B cell (primary cell): ENCODE data around the gene CADM1. TPM values are rescaled to one million over a fixed set of nuclear protein-coding genes. Genes with fewer than 3 reads are reported as not detected.

Experiments used
- ATAC-seq: fragments of 200-7000 bp; cut with Tn5 transposase; one replicate; pipeline ENCODE4 v1.10.0; 2021; ENCODE audit warnings: low read depth, mild to moderate bottlenecking, moderate number of reproducible peaks, moderate library complexity
- CTCF ChIA-PET: fragments of 350-600 bp; sonication (Branson Sonifier 250); formaldehyde crosslinking; loops from one replicate; lab custom pipeline; 2021; ENCODE audit warnings: antibody characterized with exemption, inconsistent platforms; lab: Charles Lee
- POLR2A ChIA-PET: fragments of 350-600 bp; sonication (Branson Sonifier 250); formaldehyde crosslinking; loops from one replicate; lab custom pipeline; 2021; ENCODE audit warnings: antibody characterized with exemption; lab: Charles Lee
- DNase-seq: peaks from one replicate; pipeline ENCODE4 v3.0.0; 2013
- H2AFZ ChIP-seq: 2 replicates; pipeline ENCODE4 v1.6.1; 2012; ENCODE audit warnings: mild to moderate bottlenecking, low read depth, low read length; ENCODE audit not compliant: insufficient read depth, poor library complexity, severe bottlenecking
- H3K27ac ChIP-seq, 2 donors: 1 replicate in 1 of 2; 2 replicates in 1 of 2; pipeline ENCODE4 v1.5.1; 2012 to 2013; ENCODE audit warnings: low read length in 2 of 2, mild to moderate bottlenecking in 2 of 2, moderate library complexity in 1 of 2
- H3K27me3 ChIP-seq, 4 experiments: fragments of 200-600 bp in 1 of 4; sonication (generic) in 1 of 4; replicated peaks in 1 of 4; 1 replicate in 2 of 4; 2 replicates in 2 of 4; pipeline versions ENCODE4 v1.6.1 to v1.7.0; 2013 to 2016; ENCODE audit warnings: low read length in 3 of 4, mild to moderate bottlenecking in 2 of 4, mixed read lengths in 1 of 4, moderate library complexity in 1 of 4; ENCODE audit not compliant: insufficient read depth in 4 of 4, control insufficient read depth in 3 of 4; ENCODE audit errors: control extremely low read depth in 1 of 4
- H3K36me3 ChIP-seq, 2 experiments: replicated peaks in 1 of 2; 1 replicate in 1 of 2; 2 replicates in 1 of 2; pipeline versions ENCODE4 v1.6.1 to v1.7.1; 2013; ENCODE audit warnings: low read length in 1 of 2; ENCODE audit not compliant: insufficient read depth in 2 of 2, control insufficient read depth in 1 of 2; ENCODE audit errors: control extremely low read depth in 1 of 2, extremely low read depth in 1 of 2
- H3K4me1 ChIP-seq, 2 donors: fragments of 200-600 bp in 1 of 2; sonication (generic) in 1 of 2; 1 replicate in 1 of 2; 2 replicates in 1 of 2; pipeline versions ENCODE4 v1.5.1 to v1.6.1; 2013 to 2017; ENCODE audit warnings: low read length in 2 of 2; ENCODE audit not compliant: control insufficient read depth in 2 of 2, insufficient read depth in 2 of 2
- H3K4me2 ChIP-seq: replicated peaks from 2 replicates; pipeline ENCODE3; 2012; ENCODE audit warnings: mild to moderate bottlenecking, low read depth, low read length; ENCODE audit not compliant: poor library complexity, severe bottlenecking
- H3K4me3 ChIP-seq, 5 experiments: fragments of 200-600 bp in 1 of 5; sonication (generic) in 1 of 5; 1 replicate in 3 of 5; 2 replicates in 2 of 5; pipeline versions ENCODE4 v1.5.1 to v1.7.0; 2011 to 2016; ENCODE audit warnings: low read length in 4 of 5, mild to moderate bottlenecking in 4 of 5, low read depth in 2 of 5, control low read depth in 1 of 5, moderate library complexity in 1 of 5; ENCODE audit not compliant: insufficient read depth in 1 of 5; ENCODE audit errors: control extremely low read depth in 1 of 5, extremely low read depth in 1 of 5
- H3K79me2 ChIP-seq: fragments of 200-600 bp; sonication (generic); one replicate; pipeline ENCODE4 v1.6.0; 2016; ENCODE audit warnings: low read length; ENCODE audit not compliant: control insufficient read depth, insufficient read depth
- H3K9ac ChIP-seq: fragments of 200-600 bp; sonication (generic); 2 replicates; pipeline ENCODE4 v1.6.1; 2017; ENCODE audit warnings: mild to moderate bottlenecking, low read length, moderate library complexity
- H3K9me3 ChIP-seq, 3 donors: one replicate each; pipeline versions ENCODE4 v1.6.1 to v1.7.1; 2013; ENCODE audit warnings: low read length in 2 of 3; ENCODE audit not compliant: control insufficient read depth in 2 of 3, insufficient read depth in 1 of 3; ENCODE audit errors: control extremely low read depth in 1 of 3
- H4K20me1 ChIP-seq: 2 replicates; pipeline ENCODE4 v1.6.0; 2012; ENCODE audit warnings: mild to moderate bottlenecking, low read length; ENCODE audit not compliant: insufficient read depth, control insufficient read depth, poor library complexity, severe bottlenecking
- H3K27ac Mint-ChIP-seq: one replicate; pipeline ENCODE4 v1.8.0; 2021; ENCODE audit warnings: mixed read lengths
- H3K27me3 Mint-ChIP-seq: one replicate; pipeline ENCODE4 v1.8.0; 2021; ENCODE audit warnings: mixed read lengths
- H3K4me1 Mint-ChIP-seq: one replicate; pipeline ENCODE4 v1.8.0; 2021; ENCODE audit warnings: mixed read lengths
- H3K4me3 Mint-ChIP-seq: one replicate; pipeline ENCODE4 v1.8.0; 2021; ENCODE audit warnings: mixed read lengths
- H3K9me3 Mint-ChIP-seq: one replicate; pipeline ENCODE4 v1.8.0; 2022; ENCODE audit warnings: mixed read lengths; ENCODE audit not compliant: insufficient read depth
- EZH2 ChIP-seq: IDR thresholded peaks from 2 replicates; pipeline ENCODE4 v1.6.1; 2012; ENCODE audit warnings: borderline replicate concordance, low read depth, mild to moderate bottlenecking, moderate library complexity, low read length; ENCODE audit not compliant: insufficient read depth, poor library complexity, severe bottlenecking
- WGBS: methylation state at CpG from one replicate; pipeline ENCODE4 v1.1.5; 2013; ENCODE audit warnings: missing lambda C conversion rate; ENCODE audit not compliant: insufficient coverage; 5-methylcytosine and 5-hydroxymethylcytosine counted together
- intact Hi-C: fragments of 100-400 bp; cut with micrococcal nuclease; formaldehyde crosslinking; loops from one replicate; pipeline ENCODE4 v1.10.0; 2022
- polyA plus RNA-seq: library from polyadenylated mRNA; depleted of rRNA; stranded (reverse); fragments of >200 nt; gene quantifications from 2 replicates; pipeline ENCODE4 v1.2.3, GENCODE V29; 2012
- total RNA-seq, 2 donors: library from RNA; stranded (reverse); fragments of 120-200 nt in 1 of 2; gene quantifications; 1 replicate in 1 of 2; 2 replicates in 1 of 2; pipeline versions ENCODE4 v1.2.3 to v1.2.4, GENCODE V29; 2013 to 2022
- TF ChIP-seq, protein P1 (sequence below): fragments of 200-600 bp; IDR thresholded peaks from one replicate; pipeline ENCODE4 v1.8.0; 2022; ENCODE audit warnings: antibody characterized with exemption, mild to moderate bottlenecking

The CADM1 gene
- total and polyA plus RNA-seq, 2 donors (not counting 1 experiment from before 2014, with no cell fraction given), result 0.43 to 0.49 TPM

- Mint-ChIP-seq H3K27me3 (peaks cover 31% of the 10 kb centered on the region), H3K9me3 (no peaks in the 10 kb centered on the region), H3K4me1 (peaks cover 7% of the 10 kb centered on the region), H3K4me3 (no peak overlapping the region), H3K27ac (no peak overlapping the region)
- H3K27ac ChIP-seq, result no peak overlapping the region
- H3K9ac ChIP-seq, result no peak overlapping the region
- ChIA-PET POLR2A (no interaction called here), CTCF (no interaction called here)
- WGBS, result 35% methylated on average over 4 of the region's 8 CpGs
- TF ChIP-seq, protein P1, sequence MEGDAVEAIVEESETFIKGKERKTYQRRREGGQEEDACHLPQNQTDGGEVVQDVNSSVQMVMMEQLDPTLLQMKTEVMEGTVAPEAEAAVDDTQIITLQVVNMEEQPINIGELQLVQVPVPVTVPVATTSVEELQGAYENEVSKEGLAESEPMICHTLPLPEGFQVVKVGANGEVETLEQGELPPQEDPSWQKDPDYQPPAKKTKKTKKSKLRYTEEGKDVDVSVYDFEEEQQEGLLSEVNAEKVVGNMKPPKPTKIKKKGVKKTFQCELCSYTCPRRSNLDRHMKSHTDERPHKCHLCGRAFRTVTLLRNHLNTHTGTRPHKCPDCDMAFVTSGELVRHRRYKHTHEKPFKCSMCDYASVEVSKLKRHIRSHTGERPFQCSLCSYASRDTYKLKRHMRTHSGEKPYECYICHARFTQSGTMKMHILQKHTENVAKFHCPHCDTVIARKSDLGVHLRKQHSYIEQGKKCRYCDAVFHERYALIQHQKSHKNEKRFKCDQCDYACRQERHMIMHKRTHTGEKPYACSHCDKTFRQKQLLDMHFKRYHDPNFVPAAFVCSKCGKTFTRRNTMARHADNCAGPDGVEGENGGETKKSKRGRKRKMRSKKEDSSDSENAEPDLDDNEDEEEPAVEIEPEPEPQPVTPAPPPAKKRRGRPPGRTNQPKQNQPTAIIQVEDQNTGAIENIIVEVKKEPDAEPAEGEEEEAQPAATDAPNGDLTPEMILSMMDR, result no peak
- TF ChIP-seq EZH2, result no peak
- peaks cover 0 to 51% (median 43%) of the 10 kb centered on the region in 4 experiments for H3K27me3 ChIP-seq
- H3K4me1 ChIP-seq, result peaks cover 18 to 31% of the 10 kb centered on the region in 2 donors
- H3K79me2 ChIP-seq, result no peaks in the 10 kb centered on the region
- no peak overlapping the region for H3K4me2 ChIP-seq
- intact Hi-C loops, result no loop called here
- H3K9me3 ChIP-seq, result peaks cover 0 to 32% (median 2%) of the 10 kb centered on the region in 3 donors
- H3K36me3 ChIP-seq, result no peaks in the 10 kb centered on the region
- H2AFZ ChIP-seq, result no peak overlapping the region
- H4K20me1 ChIP-seq, result no peaks in the 10 kb centered on the region
- no peak overlapping the region for H3K4me3 ChIP-seq
- no peak for DNase-seq
- no peak for ATAC-seq
Measured at GRCh38 chr11:115501502-115501892, 2.7 kb downstream of the CADM1 start.

- Histone ChIP-seq H4K20me1 (no peaks in the 10 kb centered on the region), H3K27me3 (peaks cover 0 to 45% (median 41%) of the 10 kb centered on the region in 4 experiments), H3K36me3 (no peaks in the 10 kb centered on the region), H3K4me2 (no peak overlapping the region), H3K27ac (no peak overlapping the region), H3K9ac (no peak overlapping the region), H3K4me1 (peaks cover 18 to 31% of the 10 kb centered on the region in 2 donors), H2AFZ (no peak overlapping the region), H3K9me3 (peaks cover 0 to 27% (median 2%) of the 10 kb centered on the region in 3 donors), H3K4me3 (no peak overlapping the region), H3K79me2 (no peaks in the 10 kb centered on the region)
- no peak overlapping the region for H3K27ac Mint-ChIP-seq
- intact Hi-C loops, result no loop called here
- 31% methylated on average over 6 of the region's 14 CpGs for WGBS
- TF ChIP-seq, protein P1, result no peak
- TF ChIP-seq EZH2, result no peak
- no peaks in the 10 kb centered on the region for H3K9me3 Mint-ChIP-seq
- ChIA-PET CTCF (no interaction called here), POLR2A (no interaction called here)
- no peak for DNase-seq
- H3K27me3 Mint-ChIP-seq, result peaks cover 32% of the 10 kb centered on the region
- no peak for ATAC-seq
- H3K4me3 Mint-ChIP-seq, result no peak overlapping the region
- peaks cover 7% of the 10 kb centered on the region for H3K4me1 Mint-ChIP-seq
Measured at GRCh38 chr11:115500547-115501501, 3.4 kb downstream of the CADM1 start.
